ENCODE data around the gene COTL1. TPM values are rescaled to one million over a fixed set of nuclear protein-coding genes. Genes with fewer than 3 reads are reported as not detected.
A peak's percentile ranks its signal among the peaks of the same experiment; 100 is the strongest.

The COTL1 gene
- total and polyA plus RNA-seq, 11 donors: 5.2 to 120 (median 11.0) TPM

GRCh38 chr16:84567286-84567962 lies 50.5 kb downstream of the COTL1 start:
- Histone ChIP-seq H3K9me3 (peaks cover 0 to 18% (median 6%) of the 10 kb centered on the region in 12 donors), H3K36me3 (peaks cover 0 to 36% (median 0%) of the 10 kb centered on the region in 9 donors), H3K27ac (no peak overlapping the region), H3K4me3 (no peak overlapping the region), H3K27me3 (no peaks in the 10 kb centered on the region), H3K4me1 (peaks cover 0 to 28% (median 0%) of the 10 kb centered on the region in 12 donors)
- intact Hi-C loops (cut with DNase I): no loop called here
- DNase-seq (no peak), ATAC-seq (no peak)
- 90 to 93% (median 90%) methylated on average over 14 to 16 of the region's 16 CpGs for WGBS, 4 donors
- TF ChIP-seq POLR2A (IDR thresholded peaks at IDR 0.05): no peak
- TF ChIP-seq, protein P1, sequence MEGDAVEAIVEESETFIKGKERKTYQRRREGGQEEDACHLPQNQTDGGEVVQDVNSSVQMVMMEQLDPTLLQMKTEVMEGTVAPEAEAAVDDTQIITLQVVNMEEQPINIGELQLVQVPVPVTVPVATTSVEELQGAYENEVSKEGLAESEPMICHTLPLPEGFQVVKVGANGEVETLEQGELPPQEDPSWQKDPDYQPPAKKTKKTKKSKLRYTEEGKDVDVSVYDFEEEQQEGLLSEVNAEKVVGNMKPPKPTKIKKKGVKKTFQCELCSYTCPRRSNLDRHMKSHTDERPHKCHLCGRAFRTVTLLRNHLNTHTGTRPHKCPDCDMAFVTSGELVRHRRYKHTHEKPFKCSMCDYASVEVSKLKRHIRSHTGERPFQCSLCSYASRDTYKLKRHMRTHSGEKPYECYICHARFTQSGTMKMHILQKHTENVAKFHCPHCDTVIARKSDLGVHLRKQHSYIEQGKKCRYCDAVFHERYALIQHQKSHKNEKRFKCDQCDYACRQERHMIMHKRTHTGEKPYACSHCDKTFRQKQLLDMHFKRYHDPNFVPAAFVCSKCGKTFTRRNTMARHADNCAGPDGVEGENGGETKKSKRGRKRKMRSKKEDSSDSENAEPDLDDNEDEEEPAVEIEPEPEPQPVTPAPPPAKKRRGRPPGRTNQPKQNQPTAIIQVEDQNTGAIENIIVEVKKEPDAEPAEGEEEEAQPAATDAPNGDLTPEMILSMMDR (IDR thresholded peaks at IDR 0.05): no peak

DNA sequence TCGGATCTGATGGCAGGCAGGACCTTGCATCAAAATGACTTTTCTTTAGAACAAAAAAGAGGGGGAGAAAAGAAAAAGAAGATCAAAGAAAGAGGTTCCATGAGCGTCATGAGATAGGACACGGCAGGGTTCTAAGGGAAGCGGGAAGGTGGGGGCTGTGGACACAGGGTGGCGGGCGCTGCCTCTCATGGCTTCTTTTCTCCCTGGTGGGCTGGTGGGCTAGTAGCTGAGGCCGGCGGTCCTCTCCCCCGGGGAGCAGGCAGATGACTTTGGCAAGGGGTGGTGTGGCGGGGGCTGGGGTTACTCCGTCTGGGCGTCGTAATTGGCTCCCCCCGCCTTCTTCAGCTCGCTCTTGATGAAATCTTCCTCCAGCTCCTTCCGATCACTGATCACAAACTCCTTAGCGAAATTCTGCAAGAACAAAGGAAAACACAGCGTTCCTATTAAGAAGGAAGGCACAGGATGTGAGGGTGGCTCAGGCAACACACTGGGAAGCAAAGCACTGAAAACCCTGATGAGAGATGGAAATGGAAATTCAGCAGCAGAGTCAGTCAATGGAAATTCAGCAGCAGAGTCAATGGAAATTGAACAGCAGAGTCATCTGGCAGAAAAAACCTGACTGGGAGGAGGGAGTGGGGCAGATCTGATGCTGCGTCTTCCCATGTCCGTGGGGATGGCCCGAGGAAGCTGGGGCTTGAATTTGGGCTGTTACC lies 51.2 kb downstream of the COTL1 start:
- H3K27ac ChIP-seq: no peak overlapping the region
- H3K4me3 ChIP-seq: no peak overlapping the region
- peaks cover 0 to 35% (median 0%) of the 10 kb centered on the region in 12 donors for H3K4me1 ChIP-seq
- DNase-seq: no peak
- intact Hi-C loops (cut with DNase I): no loop called here
- peaks cover 0 to 18% (median 6%) of the 10 kb centered on the region in 12 donors for H3K9me3 ChIP-seq
- no peaks in the 10 kb centered on the region for H3K27me3 ChIP-seq
- H3K36me3 ChIP-seq: peaks cover 0 to 36% (median 0%) of the 10 kb centered on the region in 9 donors
- ATAC-seq: no peak
- no peak for TF ChIP-seq POLR2A (IDR thresholded peaks at IDR 0.05)
- TF ChIP-seq, protein P1 (IDR thresholded peaks at IDR 0.05): no peak
- WGBS, 4 donors: 83 to 86% (median 84%) methylated on average over 21 of the region's 21 CpGs

- TF ChIP-seq, protein P1 (IDR thresholded peaks at IDR 0.05): no peak
- TF ChIP-seq POLR2A (IDR thresholded peaks at IDR 0.05): no peak
- intact Hi-C loops (cut with DNase I): no loop called here
- WGBS, 4 donors: 89 to 93% (median 92%) methylated on average over 22 of the region's 22 CpGs
- Histone ChIP-seq H3K36me3 (peaks cover 0 to 36% (median 0%) of the 10 kb centered on the region in 9 donors), H3K4me3 (no peak overlapping the region), H3K27ac (no peak overlapping the region), H3K27me3 (no peaks in the 10 kb centered on the region), H3K4me1 (peaks cover 0 to 35% (median 0%) of the 10 kb centered on the region in 12 donors), H3K9me3 (peaks cover 0 to 17% (median 6%) of the 10 kb centered on the region in 12 donors)
- ATAC-seq (no peak), DNase-seq (peak in 1 of 5 donors; percentile 0)
These were observed 52.0 kb downstream of the COTL1 start for GRCh38 chr16:84565669-84566495.

All from heart left ventricle (tissue), 16 donors.